ENCODE measurements around the gene TMEM204. TPM values are rescaled to one million over a fixed set of nuclear protein-coding genes. Genes with fewer than 3 reads are reported as not detected.

The TMEM204 gene
- total and polyA plus RNA-seq, 3 donors from 2014 or later = 13.7 to 21.4 (median 19.4) TPM

DNA sequence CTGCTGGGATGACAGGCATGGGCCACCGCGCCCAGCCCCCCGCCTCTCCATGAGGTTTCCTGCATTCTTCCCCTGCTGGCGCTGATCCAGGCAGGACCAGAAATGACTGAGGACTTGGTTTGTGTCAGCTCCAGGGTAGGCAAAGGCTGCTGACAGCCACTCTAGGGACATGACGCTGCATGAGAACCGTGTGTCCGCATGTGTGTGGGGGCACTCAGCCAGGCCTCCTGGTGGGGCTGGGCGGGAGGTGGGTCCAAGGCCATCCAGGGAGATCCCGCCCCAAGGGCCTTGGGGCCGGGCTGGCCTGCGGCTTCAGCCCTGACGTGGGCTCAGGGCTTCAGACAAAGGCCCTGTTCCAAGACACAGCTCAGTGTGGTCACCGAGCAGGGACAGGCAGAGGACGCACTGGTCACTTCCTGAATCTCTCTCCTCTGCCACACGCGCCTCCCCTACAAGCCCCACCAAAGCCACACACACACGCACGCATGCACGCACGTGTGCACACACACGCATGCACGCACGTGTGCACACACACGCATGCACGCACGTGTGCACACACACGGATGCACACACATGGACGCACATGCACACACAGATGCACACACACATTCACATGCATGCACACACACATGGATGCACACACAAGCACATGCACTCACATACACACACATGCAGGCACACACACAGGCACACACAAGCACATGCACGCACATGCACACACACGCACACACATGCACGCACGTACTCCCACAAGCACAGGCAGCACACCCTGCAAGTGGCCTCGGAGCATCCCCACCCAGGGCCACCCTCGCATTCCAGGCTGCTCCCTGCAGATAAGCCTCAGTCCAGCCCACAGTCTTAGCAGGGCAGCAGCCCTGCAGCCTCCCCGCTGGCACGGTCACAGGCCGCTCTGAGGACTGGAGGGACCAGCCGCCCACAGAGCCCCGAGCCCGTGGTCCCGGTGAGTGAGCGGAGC lies 5.3 kb upstream of the TMEM204 start:
- H3K36me3 ChIP-seq (ENCODE audit: low read depth, missing control alignments) = no peaks in the 10 kb centered on the region
- no peaks in the 10 kb centered on the region for H3K27me3 ChIP-seq
- H3K27ac ChIP-seq = peak overlapping the region in 1 of 2 donors; percentile 90
- TF ChIP-seq CTCF (IDR thresholded peaks at IDR 0.05) (no peak), POLR2A (IDR thresholded peaks at IDR 0.05) (no peak)
- peak; percentile 68 for DNase-seq
- H3K4me1 ChIP-seq = peaks cover 55% of the 10 kb centered on the region
- no peak overlapping the region for H3K4me3 ChIP-seq
- no peaks in the 10 kb centered on the region for H3K9me3 ChIP-seq
- 31 to 39% methylated on average over 20 to 42 of the region's 42 CpGs for WGBS, 2 donors
- intact Hi-C loops (cut with DNase I; ENCODE audit: low total_unique reads) = no loop called here

GRCh38 chr16:1528921-1529537 lies 4.4 kb upstream of the TMEM204 start:
- no peaks in the 10 kb centered on the region for H3K27me3 ChIP-seq
- peaks cover 58% of the 10 kb centered on the region for H3K4me1 ChIP-seq
- peak overlapping the region in 1 of 2 donors; percentile 90 for H3K27ac ChIP-seq
- no peak overlapping the region for H3K4me3 ChIP-seq
- H3K9me3 ChIP-seq = no peaks in the 10 kb centered on the region
- WGBS, 2 donors = 79 to 87% methylated on average over 6 to 29 of the region's 29 CpGs
- no peak for DNase-seq
- no peaks in the 10 kb centered on the region for H3K36me3 ChIP-seq (ENCODE audit: low read depth, missing control alignments)
- intact Hi-C loops (cut with DNase I; ENCODE audit: low total_unique reads) = no loop called here
- TF ChIP-seq POLR2A (IDR thresholded peaks at IDR 0.05) = no peak
- TF ChIP-seq CTCF (IDR thresholded peaks at IDR 0.05) = no peak

GRCh38 chr16:1530349-1530882 lies 3.0 kb upstream of the TMEM204 start:
- Histone ChIP-seq H3K9me3 (no peaks in the 10 kb centered on the region), H3K27me3 (no peaks in the 10 kb centered on the region), H3K4me1 (peaks cover 60% of the 10 kb centered on the region), H3K4me3 (no peak overlapping the region), H3K27ac (peak overlapping the region; percentile 88 to 90), H3K36me3 (ENCODE audit: low read depth, missing control alignments) (no peaks in the 10 kb centered on the region)
- no peak for DNase-seq
- 83 to 86% methylated on average over 13 to 23 of the region's 27 CpGs for WGBS, 2 donors
- no peak for TF ChIP-seq CTCF (IDR thresholded peaks at IDR 0.05)
- no peak for TF ChIP-seq POLR2A (IDR thresholded peaks at IDR 0.05)
- intact Hi-C loops (cut with DNase I; ENCODE audit: low total_unique reads) = loop anchor here (10.0 kb wide), 1 partner anchor 84 kb away; the partner anchor contains the start of genes CRAMP1 and IFT140

DNA sequence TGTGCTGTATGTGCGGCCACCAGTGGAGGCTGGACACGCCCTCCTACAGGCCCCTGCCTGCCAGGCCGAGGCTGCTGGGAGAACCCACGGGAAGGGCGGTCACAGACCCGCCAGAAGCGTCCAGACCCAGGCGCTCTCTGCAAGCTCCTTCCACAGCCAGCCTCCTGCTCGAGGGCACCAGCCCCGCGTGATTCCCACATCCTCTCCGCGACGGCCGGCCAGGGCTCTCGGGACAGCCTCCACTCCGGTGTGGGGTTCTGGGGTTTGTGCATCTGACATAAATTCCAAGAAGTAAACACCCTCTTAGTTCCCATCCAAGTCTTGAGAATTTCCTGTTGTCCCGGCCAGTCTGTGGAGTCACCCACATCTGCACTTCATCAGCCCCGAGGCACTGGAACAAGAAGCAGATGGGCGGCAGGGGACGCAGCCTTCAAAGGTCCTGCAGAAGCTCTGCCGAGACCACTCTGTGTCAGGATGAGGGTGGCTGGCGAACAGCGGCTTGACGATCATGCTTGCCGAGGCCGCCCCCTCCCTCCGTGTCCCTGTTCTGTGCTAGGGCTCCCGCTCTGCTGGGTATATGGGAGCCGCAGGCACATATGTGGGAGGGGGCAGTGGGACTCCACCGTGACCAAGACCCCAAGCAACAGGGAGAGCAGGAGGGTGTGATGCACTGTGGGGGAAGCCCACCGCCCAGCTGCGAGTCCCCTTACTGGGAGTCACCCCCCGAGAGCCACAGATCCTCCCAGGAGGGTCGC lies 2.4 kb upstream of the TMEM204 start:
- intact Hi-C loops (cut with DNase I; ENCODE audit: low total_unique reads) = loop anchor here (10.0 kb wide), 1 partner anchor 84 kb away; the partner anchor contains the start of genes CRAMP1 and IFT140
- Histone ChIP-seq H3K27ac (peak overlapping the region; percentile 88 to 90), H3K9me3 (no peaks in the 10 kb centered on the region), H3K4me3 (no peak overlapping the region), H3K36me3 (ENCODE audit: low read depth, missing control alignments) (no peaks in the 10 kb centered on the region), H3K27me3 (no peaks in the 10 kb centered on the region), H3K4me1 (peaks cover 60% of the 10 kb centered on the region)
- TF ChIP-seq CTCF (IDR thresholded peaks at IDR 0.05) (no peak), POLR2A (IDR thresholded peaks at IDR 0.05) (no peak)
- 60% methylated on average over 15 to 35 of the region's 35 CpGs for WGBS, 2 donors
- DNase-seq = peak; percentile 63
